NCI-H345 treated with DMSO at 0.1 percent for 48 hours (cell line): ENCODE data around the gene STK24.

Experiments used
- DNase-seq: peaks from one replicate; lab custom pipeline; 2025; ENCODE audit not compliant: unreplicated experiment; lab: John Stamatoyannopoulos, UW

The STK24 gene

DNA sequence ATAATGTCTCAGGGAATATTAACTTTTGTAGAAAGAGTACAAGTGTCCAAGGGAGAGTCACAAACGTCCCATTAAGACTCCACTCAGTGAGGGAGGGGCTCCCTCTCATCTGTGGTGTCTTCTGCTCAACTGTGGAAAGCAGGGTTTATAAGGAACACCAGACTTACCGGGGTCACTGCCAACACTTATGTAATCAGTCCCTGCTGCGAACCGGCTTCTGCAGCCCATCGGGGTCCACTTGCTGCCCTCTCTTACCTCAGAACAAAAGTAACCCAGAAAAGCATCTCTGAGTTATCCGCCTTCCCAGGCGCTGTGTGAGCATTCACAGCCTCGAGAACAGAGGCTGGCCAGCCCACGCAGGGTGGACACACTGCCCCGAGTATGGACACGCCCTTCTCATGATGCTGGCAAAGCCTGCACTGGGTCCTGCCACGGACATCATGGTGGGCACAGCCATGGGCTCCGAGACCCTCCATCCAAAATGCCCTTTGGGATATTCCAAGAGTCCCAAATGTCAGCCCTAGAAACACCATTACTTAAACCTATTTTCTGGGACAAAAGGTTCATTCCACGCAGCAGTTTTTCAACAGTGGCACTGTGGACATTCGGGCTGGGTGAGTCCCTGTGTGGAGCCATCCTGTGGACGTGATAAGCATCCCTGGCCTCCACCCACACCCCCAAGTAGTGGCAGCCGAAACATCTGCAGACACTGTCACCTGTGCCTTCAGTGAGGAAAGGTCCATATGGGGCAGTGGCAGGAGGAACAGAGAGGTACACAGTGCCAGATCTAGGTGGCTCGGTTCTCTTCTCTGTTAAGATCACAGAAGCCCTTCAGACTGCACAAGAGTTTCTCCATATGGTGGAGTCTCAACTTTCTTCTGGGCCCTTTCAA, 63.9 kb downstream of the STK24 start:
- DNase-seq, result no peak

DNA sequence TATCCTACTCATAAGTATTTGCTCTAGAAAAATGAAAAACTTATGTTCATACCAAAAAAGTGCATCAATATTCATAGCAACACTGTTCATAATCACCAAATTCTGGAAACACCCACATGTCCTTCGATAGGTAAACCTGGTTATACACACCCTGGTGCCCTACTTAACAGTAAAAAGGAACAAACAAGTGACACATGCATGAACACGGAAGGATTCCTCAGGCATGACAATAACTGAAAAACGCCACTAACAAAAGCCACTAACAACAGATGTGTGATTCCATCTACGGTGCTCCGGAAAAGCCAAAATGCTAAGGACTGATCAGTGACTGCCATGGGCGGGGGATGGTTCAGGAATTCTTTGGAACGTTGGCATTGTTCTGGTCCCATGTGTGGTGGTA, 65.5 kb downstream of the STK24 start:
- no peak for DNase-seq

DNA sequence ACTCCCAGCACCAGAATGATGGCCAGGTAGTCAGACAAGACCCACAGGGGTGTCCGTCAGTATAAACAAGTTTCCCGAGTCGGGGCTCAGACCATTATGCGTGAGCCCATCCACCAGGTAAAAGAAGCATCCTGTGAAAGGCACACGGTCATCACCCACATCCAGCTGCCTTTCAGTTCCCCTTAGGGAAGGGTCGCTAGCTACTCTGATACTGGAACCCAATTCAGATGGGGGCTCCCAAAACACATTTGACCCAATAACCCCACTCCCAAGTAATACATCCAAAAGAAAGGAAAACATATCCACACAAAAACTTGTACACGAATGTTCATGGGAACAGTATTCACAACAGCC, 66.8 kb downstream of the STK24 start:
- DNase-seq, result no peak

DNA sequence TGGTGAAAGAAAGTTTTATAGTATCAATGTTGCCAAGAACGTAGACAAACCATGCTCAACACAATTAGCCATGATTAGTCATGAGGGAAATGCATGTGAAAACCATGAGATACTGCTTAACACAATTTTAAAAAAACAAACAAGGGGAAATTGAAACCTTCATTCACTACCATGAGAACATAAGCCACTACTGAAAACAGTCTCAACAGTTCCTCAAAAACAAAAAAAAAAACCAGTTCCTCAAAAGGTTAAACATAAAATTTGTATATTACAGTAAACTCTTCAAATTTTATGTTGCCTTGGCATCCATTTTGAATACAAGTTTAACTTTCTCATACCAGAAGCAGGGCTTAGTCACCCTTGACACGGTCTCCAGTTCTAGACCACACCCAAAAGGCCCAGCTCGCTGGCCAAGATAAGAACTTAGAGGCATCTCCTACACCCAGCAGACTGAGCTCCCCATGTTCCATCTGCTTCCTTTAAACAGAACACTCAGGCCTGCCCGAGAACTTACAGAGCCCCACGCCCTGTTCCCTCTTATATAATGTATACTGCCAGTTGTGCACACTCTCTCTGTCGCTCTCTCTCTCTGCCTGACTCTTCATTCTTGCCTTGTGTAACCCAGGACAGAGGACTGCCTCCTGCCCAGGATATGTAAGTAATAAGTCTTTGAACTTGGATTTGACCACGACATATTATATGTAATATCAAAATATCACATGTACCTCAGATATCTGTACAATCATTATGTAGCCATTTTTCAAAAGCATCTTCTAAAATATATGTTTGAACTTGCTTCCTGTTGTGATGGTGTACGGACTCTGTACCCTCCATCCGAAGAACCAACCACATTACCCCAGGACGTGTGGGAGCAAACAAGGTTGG, 67.4 kb downstream of the STK24 start:
- DNase-seq, result no peak

DNA sequence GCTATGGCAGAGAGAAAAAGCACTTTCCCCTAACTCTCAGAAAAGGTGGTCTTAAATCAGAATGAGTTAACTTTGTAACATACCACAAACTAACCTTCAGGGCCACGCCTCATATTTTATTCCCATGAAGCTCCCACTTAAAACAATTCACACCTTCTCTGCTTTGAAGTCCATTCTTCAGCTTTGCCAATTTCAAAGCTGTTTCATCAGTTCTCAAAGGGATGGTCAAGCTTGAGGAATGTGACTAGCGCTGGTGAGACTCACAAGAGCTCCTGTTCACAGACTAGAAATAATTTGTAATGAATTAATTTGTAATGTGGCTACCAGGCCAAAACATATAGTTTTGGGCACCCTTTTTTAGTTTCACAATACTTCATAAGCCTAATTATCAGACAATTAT, 68.2 kb downstream of the STK24 start:
- DNase-seq, result no peak

DNA sequence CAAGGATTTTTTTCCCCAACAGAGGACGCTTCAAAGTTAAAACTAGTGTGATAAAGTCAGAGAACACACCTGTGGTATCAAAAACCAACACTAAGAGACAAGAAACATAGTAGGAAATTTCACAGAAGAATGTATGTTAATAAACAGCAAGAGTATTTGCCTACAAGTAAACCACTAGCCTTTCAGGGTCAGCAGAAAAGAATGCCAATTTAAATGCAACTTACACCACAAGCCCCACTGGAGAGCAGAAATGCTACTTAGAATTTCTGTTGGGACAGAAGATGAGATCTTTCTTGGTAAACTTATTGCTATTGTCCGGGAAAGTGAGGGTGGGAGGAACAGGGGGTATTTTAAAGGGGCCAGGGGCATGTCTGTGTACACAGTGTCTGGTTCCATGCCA, 68.6 kb downstream of the STK24 start:
- DNase-seq, result no peak

DNA sequence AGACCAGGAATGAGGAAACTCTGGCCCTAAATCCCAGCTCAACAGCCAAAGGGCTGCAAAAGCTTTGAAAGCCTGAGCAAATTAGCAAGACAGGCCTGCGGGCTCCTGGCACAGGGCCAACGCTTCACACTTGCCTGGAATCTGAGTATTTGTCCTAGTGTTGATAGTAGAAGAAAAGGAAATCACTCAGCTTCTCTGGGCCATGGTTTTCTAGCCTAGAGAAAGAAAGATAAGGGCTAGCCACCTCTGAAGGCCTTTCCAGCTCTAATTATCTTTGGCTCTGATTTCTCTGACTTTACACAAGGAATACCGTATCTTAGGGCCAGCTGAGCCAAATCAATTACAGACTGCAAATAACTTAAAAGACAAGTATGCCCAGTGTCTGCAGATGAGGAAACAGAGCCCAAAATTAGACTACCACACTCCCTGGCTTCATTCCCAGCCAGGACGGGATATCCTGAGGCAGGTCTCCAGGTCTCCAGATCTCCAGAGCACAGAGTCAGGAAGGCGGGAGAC, 69.6 kb downstream of the STK24 start:
- peak; percentile 73 for DNase-seq

DNA sequence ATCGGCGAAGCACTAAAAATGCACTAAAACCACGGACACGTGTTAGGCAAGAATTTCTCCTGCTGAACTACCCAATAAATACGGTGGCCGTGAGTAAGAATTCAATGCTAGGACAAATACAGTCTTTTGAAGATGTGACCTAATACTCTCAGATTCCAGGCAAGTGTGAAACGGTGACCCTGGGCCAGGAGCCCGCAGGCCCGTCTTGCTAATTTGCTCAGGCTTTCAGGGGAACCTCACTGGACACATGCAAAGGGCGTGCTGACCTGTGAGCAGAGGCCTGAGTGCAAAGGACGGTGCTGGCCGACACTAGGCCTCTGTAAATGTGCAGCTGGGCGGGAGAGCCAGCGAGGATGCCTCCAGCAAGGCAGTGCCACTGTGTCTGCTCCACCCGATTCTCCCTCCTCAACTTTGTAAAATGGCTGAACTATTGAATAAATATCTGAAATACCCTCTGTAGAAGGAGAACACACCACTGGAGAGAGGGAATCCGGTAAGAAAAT, 70.1 kb downstream of the STK24 start:
- DNase-seq, result no peak

DNA sequence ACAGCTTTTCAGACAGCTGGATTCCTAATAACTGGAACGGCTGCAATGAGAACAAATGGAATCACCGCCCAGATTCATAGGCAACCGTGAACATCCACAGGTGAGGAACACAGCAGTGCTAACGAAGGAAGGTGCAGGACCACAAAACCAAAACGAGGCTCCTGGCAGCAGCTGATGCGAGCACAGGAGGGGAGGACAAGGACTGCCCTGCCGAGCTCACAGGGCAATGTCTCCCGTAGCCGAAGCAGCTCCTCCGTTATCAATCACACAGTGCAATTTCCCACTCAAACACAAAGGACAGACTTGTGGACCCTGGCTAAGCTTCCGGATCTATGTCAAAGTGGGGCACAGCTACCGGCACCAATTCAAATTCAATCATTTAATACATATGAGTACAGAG, 70.6 kb downstream of the STK24 start:
- no peak for DNase-seq

DNA sequence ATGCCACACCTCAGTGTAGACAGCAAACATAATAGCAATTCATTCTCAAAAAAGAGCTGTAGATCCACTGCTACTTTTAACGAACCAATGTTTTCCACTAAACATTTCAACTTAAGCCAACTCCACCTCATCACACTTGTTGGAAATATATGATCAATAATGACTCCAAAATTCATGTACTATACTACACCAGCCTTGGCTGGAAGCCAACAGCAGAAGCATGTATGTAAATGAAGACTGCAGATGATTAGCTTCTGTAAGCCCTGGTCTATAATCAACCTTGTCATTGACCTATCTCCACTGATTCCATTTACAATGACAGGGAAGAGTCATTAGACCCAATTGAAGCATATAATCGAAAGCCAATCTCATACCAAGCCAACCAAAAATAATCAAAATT, 71.7 kb downstream of the STK24 start:
- no peak for DNase-seq

DNA sequence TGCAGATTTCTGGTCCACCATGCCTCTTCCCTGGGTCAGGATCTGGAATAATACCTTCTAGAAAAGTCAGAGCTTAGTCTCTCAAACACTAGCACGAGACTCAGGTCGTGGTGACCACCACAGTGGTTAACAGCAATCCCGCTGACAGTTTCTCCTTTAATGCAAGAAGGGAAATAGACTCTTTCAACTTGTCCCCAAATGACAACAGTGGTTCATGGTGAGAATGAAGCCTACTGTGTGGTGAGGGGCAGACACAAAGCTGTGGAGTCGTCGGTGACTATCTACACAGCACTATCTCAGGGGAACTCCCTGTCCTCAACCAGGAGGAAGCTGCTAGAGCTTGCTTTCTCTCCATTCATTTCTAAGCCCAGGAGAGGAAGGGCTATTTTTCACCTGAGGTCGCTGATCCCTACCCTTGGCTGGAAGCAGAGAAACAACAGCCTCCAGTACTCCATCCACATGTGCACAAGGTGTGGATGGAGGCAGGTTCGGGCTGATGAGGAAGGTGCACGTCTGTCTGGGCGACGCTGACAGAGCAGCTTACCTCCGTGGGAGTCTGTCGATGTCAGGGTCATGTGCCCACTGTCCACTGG, 72.4 kb downstream of the STK24 start:
- DNase-seq, result no peak

DNA sequence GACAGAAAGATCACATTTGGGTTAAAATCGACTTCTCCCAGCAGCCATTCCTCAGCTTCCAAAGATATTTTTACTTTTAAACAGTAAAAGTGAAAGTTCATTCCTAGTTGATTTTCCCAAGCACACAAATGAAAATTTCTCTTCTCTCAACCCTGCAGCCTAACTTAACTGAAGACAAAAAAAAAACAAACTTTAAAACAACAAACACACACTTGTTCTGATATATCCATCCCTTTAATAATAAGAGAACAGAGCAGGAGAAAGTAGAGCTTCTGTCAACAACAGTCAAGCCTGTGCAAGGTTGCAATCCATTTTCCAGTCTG, 72.9 kb downstream of the STK24 start:
- no peak for DNase-seq

DNA sequence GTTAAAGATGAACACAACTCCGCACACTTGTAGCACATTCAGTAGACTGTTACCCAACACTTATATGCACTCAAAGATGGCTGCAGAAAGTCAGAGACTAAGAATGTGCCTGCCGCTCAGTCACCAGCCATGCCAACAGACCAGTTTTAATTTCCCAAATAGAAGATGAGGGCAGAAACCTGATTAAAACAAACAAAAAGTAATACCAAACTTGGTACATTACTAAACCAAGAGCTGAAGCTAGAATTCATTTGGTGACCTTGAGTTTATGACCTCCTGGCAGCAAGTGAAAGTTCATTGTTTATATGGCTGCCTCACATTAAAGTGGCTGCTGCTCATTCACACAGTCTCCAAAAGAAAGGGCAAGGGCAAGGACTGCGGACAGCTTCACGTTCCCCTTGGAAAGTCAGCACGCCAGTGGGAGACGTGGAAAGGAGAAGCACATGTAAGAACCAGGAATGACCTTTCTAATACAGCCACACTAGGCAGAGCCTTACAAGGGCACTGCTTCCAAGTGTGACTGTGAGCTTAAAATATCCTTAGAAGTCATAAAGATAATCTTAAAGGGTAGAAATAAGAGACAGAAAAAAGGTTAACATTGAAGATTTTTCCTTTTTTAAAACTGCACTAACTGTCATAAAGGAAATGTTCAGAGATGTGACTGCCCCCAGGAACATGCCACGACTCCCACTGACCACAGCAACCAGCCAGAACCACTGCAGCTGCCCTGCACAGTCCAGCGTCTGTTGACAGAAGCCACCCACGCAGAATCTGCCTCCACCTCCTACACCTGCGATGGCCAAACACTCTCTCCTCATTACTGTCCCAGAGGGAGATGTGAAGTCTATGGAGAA, 73.5 kb downstream of the STK24 start:
- no peak for DNase-seq

DNA sequence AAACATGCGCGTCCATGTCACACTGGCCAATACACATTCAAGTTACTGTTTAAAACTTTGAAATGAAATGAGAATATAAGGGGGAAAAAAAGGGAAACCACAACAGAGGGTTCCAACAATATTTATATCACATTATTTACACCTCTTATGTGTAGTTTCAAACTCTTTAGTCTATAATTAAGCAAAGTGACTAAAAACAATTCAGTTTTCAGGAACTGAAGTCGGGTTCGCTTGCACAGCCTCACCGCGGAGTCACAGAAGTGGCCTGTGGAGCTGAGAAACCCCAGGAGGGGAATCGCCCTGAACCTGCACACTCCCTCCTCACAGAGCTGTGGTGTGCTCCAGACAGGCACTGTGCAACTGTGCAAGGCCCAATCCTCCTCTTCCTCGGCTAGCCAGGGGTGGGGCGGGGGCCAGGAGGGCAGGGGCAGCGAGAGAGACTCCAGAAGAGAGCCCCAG, 75.9 kb downstream of the STK24 start:
- no peak for DNase-seq

DNA sequence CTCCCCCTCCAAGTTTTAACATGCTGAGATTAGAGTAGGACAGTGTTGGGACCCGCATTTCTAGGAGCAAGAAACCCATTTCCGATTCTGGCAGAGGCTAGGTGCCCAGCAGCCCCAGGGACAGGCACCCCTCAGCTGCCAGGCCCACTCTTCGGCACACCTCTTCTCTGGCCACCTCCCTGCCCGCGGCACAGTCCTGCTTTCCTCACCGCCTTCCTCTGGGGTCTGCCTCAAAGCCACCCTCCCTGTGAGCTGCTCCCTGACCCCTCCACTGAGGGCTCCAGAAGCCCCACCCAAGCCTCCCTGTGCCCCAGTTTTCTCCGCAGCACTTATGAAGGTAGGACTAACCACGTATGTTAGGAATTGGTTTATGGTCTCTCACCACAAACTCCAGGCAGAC, 79.9 kb downstream of the STK24 start:
- no peak for DNase-seq

DNA sequence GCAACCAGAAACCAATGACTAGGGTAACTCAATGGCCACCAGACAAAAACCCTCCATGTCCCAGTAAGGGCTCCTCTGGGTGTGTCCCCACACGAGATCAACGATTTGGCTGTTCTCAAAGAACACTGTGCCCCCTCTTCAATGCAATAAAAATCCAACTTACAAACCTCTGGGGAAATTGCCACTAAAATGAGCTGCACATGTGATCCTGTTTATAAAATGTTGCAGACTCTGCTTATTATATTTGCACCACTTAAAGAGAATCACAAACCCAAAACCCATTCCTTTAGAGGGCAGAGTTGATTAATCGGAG, 80.5 kb downstream of the STK24 start:
- no peak for DNase-seq

DNA sequence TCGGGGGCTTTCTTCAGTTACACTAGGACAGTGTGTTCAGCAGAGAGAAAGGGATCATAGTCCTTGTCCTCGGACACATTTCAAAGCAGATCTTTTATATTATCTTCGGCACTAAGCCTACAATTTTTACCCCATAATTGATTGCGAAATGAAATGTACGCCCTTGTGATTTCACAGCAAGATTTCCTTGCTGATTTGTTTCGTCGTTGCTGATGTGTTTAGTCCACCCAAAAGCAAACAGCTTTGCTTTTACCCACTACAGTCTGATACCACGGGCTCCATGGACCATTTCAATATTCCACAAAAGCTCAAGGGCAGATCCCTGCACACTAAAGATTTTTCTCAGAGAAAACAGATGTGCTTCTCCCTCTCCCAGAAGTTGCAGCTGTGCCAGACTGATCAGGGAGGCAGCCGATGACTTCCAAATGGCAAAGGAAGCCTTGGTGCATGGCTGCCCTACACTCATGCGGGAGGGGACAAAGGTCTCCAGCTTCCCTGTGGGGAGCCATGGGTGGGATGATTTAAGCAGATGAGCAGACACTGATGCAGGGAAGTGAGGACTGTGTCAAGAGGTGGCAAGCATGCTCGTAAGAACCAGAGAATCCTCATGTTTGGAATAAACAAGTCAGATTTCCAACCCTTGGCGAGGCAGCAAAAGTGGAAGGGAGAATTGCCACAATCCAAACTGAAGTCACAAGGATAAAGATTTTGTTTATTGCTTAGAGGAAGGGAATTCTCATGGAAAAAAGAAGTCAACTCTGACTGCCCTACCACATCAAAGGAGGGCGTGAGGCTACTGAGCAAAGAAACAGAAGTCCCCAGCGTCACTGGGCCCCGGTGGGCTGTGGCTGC, 81.1 kb downstream of the STK24 start:
- DNase-seq, result no peak

DNA sequence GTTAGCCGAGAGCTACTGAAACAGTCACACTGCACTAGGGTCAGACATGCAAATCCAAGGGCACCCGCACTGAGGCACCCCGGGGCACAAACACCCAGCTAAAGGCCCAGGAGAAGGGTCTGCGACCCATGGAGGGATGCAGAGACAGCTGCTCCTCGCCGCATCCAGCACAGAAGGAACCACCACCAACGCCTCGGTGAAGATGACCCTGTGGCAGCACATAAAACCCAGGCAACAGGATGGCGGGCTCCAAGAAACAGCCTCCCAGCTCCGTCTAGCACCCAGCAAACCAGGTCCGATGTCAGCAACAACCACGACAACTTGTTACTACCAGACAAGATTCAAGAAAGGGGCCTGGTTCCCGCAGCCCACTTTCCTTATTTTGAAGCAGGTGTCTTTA, 82.1 kb downstream of the STK24 start:
- no peak for DNase-seq

DNA sequence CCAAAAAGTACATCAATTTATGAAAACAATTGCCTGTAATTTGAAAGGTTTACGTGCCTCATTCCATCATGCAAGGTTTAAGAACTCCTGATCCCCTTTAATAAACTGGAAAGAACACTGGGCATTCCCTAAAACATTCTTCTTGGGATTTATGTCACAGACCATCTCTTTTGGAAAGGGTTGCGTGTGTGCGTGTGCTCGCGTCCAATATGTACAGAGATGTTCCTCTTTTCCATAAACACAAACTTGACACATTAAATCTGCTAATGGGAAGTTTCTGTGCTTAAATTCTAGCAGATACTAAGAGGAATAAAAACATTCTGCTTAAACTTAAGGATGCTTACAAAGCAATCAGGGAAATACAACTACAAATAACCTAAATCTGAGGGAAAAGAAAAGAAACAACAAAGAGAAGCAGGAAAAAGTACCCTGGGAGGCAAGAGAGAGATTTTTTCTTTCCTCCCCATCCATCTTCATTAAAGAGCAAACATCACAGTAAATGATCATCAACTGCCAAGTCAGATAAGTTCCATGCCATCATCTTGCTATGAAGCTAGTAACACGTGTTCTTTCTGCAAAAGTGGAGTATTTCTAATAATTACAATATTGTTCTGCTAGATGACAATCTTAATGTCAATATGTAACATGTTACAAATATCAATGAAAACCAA, 83.7 kb downstream of the STK24 start:
- DNase-seq, result no peak
